Mesothelial cell of epicardium (in vitro differentiated cells): ENCODE data around the gene RUBCN. TPM values are rescaled to one million over a fixed set of nuclear protein-coding genes. Genes with fewer than 3 reads are reported as not detected.
"Not testable (repeated sequence)": the region's sequence is repeated elsewhere in the genome, so short reads cannot be mapped to it uniquely, and the experiment has no call there.

Experiments
- DNase-seq, 2 experiments: peaks; one replicate each; pipeline ENCODE4 v3.0.0; 2021; ENCODE audit warnings: low spot score in 2 of 2; ENCODE audit not compliant: unreplicated experiment in 2 of 2
- H3K27ac Mint-ChIP-seq: 2 replicates; pipeline ENCODE4 v1.8.0; 2021; ENCODE audit warnings: mixed read lengths
- H3K27me3 Mint-ChIP-seq: 2 replicates; pipeline ENCODE4 v1.8.0; 2021; ENCODE audit warnings: low read depth, mixed read lengths
- H3K36me3 Mint-ChIP-seq: 2 replicates; pipeline ENCODE4 v1.8.0; 2021; ENCODE audit warnings: mixed read lengths
- H3K4me1 Mint-ChIP-seq: 2 replicates; pipeline ENCODE4 v1.8.0; 2021; ENCODE audit warnings: mixed read lengths
- H3K4me3 Mint-ChIP-seq: 2 replicates; pipeline ENCODE4 v1.8.0; 2021; ENCODE audit warnings: mild to moderate bottlenecking, moderate library complexity, mixed read lengths
- H3K9me3 Mint-ChIP-seq: 2 replicates; pipeline ENCODE4 v1.8.0; 2021; ENCODE audit warnings: mixed read lengths
- total RNA-seq: library from RNA; stranded (reverse); gene quantifications from 3 replicates; pipeline ENCODE4 v1.2.1, GENCODE V29; 2021
- TF ChIP-seq, protein P1 (sequence below): fragments of 200-600 bp; sonication (generic); IDR thresholded peaks from one replicate; pipeline ENCODE4 v1.5.0; 2021; ENCODE audit warnings: antibody characterized with exemption; ENCODE audit not compliant: unreplicated experiment

Gene RUBCN
- total RNA-seq, 1 donor from 2014 or later = 24.5 TPM

DNA sequence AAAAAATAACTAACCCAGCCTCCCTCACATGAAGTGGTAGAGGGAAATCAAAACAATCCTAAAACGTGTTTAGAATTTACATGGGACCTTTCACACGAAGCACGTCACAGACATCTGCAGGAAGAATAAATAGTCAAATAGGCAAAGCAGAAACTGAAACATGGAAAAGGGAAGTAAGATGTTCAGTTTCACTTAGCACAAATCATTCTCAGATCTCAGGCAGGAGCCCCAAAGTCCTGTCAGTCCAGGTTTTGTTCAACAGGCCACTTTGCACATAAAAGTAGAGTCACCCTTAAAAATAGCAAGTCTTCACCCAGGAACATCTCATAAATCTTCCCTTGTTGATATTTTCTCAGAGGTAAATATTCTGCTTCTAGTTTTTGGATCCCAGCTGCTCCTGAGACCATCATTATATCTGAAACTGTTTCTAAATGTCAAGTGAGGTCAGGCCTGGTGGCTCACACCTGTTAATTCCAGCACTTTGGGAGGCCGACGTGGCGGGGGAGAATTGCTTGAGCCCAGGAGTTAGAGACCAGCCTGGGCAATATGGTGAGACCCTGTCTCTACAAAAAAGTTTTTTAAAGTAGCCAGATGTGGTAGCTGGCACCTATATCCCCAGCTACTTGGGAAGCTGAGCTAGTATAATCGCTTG is 1.9 kb downstream of the RUBCN start:
- H3K27ac Mint-ChIP-seq = peak overlapping the region; percentile 66
- no peak for DNase-seq
- H3K4me3 Mint-ChIP-seq = peak overlapping the region; percentile 7
- H3K36me3 Mint-ChIP-seq = peaks cover 1% of the 10 kb centered on the region
- TF ChIP-seq, protein P1, sequence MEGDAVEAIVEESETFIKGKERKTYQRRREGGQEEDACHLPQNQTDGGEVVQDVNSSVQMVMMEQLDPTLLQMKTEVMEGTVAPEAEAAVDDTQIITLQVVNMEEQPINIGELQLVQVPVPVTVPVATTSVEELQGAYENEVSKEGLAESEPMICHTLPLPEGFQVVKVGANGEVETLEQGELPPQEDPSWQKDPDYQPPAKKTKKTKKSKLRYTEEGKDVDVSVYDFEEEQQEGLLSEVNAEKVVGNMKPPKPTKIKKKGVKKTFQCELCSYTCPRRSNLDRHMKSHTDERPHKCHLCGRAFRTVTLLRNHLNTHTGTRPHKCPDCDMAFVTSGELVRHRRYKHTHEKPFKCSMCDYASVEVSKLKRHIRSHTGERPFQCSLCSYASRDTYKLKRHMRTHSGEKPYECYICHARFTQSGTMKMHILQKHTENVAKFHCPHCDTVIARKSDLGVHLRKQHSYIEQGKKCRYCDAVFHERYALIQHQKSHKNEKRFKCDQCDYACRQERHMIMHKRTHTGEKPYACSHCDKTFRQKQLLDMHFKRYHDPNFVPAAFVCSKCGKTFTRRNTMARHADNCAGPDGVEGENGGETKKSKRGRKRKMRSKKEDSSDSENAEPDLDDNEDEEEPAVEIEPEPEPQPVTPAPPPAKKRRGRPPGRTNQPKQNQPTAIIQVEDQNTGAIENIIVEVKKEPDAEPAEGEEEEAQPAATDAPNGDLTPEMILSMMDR = no peak
- peaks cover 20% of the 10 kb centered on the region for H3K4me1 Mint-ChIP-seq
- H3K9me3 Mint-ChIP-seq = peaks cover 4% of the 10 kb centered on the region
- no peaks in the 10 kb centered on the region for H3K27me3 Mint-ChIP-seq

DNA sequence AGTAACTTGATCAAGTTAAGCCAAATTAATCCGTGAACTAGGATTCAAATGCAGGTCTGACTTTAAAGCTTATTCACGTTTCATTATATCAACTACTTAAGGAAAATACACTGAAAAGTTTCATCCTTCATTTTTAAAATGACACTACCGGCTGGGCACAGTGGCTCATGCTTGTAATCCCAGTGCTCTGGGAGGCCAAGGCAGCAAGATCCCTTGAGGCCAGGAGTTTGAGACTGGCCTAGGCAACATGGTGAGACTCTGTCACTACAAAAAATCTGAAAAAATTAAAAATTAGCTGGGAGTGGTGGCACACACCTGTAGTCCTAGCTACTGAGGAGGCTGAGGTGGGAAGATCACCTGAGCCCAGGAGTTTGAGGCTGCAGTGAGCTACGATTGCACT is 3.7 kb downstream of the RUBCN start:
- TF ChIP-seq, protein P1 = no peak
- DNase-seq = no peak
- Mint-ChIP-seq H3K4me3 (no peak overlapping the region), H3K27me3 (no peaks in the 10 kb centered on the region), H3K27ac (no peak overlapping the region), H3K4me1 (peaks cover 20% of the 10 kb centered on the region), H3K9me3 (peaks cover 8% of the 10 kb centered on the region), H3K36me3 (peaks cover 5% of the 10 kb centered on the region)

DNA sequence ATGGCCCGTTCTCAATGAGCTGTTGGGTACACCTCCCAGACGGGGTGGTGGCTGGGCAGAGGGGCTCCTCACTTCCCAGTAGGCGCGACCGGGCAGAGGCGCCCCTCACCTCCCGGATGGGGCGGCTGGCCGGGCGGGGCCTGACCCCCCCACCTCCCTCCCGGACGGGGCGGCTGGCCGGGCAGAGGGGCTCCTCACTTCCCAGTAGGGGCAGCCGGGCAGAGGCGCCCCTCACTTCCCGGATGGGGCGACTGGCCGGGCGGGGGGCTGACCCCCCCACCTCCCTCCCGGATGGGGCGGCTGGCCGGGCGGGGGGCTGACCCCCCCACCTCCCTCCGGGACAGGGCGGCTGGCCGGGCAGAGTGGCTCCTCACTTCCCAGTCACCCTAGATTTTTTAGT is 5.2 kb downstream of the RUBCN start:
- not testable (repeated sequence) for DNase-seq, H3K36me3 Mint-ChIP-seq, H3K9me3 Mint-ChIP-seq, H3K4me3 Mint-ChIP-seq, H3K27ac Mint-ChIP-seq, H3K27me3 Mint-ChIP-seq
- H3K4me1 Mint-ChIP-seq = peaks cover 14% of the 10 kb centered on the region

DNA sequence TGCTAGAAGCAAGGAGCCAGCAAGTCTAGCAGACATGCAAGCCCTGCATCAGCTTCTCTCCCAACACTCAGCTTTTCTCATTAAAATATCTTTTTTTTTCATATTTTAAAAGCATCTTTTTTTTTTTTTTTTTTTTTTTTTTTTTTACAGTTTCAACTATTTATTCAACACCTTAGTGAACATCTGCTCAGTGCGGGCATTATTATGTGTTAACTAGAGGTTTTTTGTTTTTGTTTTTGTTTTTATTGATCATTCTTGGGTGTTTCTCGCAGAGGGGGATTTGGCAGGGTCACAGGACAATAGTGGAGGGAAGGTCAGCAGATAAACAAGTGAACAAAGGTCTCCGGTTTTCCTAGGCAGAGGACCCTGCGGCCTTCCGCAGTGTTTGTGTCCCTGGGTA is 5.9 kb downstream of the RUBCN start:
- H3K9me3 Mint-ChIP-seq, H3K4me3 Mint-ChIP-seq, DNase-seq, H3K27ac Mint-ChIP-seq, H3K36me3 Mint-ChIP-seq, H3K27me3 Mint-ChIP-seq, H3K4me1 Mint-ChIP-seq: not testable (repeated sequence)

DNA sequence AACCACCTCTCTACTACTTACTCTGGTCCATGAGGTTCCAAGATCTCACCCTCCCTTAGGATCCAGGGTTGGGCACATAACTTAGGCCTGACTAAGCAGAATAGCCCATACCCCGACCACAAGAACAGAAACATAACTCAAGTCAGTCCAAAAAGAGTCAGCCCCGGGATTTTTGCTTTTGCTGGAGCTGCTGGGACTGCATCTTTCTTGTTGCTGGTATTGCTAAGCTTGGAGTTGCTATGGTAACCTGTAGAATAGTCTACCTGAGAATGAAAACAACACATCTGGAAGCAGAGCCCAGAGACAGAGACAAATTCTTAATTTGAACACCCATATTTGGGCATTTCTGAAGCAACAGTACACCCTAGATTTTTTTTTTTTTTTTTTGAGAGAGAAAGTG is 6.5 kb downstream of the RUBCN start:
- Mint-ChIP-seq H3K4me1 (peaks cover 6% of the 10 kb centered on the region), H3K9me3 (peaks cover 8% of the 10 kb centered on the region), H3K27ac (peak overlapping the region; percentile 59), H3K27me3 (no peaks in the 10 kb centered on the region), H3K4me3 (no peak overlapping the region), H3K36me3 (peaks cover 5% of the 10 kb centered on the region)
- DNase-seq = no peak
- TF ChIP-seq, protein P1 = no peak

DNA sequence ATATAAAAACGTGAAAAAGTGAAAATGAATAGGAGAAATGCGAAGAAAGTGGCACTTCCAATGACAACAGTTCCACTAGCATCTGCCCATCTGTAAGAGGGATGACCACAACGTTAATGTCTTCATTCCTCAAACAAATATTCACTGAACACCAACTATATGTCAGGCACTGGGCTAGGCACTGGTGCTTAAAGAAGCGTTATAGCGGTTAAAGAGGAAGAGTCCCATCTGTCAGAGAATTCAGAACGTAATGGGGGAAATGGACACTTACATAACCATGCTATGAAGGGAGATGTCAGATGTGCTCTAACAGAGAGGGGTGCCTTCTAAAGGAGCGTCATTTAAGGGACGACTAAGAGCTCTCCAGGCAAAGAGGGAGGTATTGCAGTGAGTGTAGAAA is 8.2 kb downstream of the RUBCN start:
- TF ChIP-seq, protein P1 = no peak
- Mint-ChIP-seq H3K4me3 (no peak overlapping the region), H3K36me3 (peaks cover 5% of the 10 kb centered on the region), H3K9me3 (peaks cover 8% of the 10 kb centered on the region), H3K27ac (no peak overlapping the region), H3K4me1 (no peaks in the 10 kb centered on the region), H3K27me3 (no peaks in the 10 kb centered on the region)
- no peak for DNase-seq

DNA sequence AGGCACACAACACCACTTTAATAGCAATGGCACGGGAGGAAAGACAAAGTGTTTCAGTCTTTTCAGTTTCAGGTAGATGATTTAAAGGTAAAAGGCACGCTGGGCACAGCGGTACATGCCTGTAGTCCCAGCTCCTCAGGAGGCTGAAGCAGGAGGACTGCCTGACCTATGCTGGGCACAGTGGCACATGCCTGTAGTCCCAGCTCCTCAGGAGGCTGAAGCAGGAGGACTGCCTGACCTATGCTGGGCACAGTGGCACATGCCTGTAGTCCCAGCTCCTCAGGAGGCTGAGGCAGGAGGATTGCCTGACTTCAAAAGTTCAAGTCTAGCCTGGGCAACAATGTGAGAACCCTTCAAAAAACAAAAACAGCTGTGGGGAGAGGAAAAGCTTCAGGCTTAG is 8.8 kb downstream of the RUBCN start:
- H3K27me3 Mint-ChIP-seq, H3K9me3 Mint-ChIP-seq, H3K4me3 Mint-ChIP-seq, DNase-seq, H3K36me3 Mint-ChIP-seq, H3K27ac Mint-ChIP-seq, H3K4me1 Mint-ChIP-seq: not testable (repeated sequence)
